Metanephros (tissue), 1 donor: ENCODE results near the gene TIMM13. TPM values are rescaled to one million over a fixed set of nuclear protein-coding genes. Genes with fewer than 3 reads are reported as not detected.

Experiments used
- total RNA-seq: library from RNA; depleted of rRNA; stranded (reverse); fragments of >200 nt; gene quantifications from one replicate; pipeline ENCODE4 v1.2.3, GENCODE V29; 2014

TIMM13 gene
- 42.6 TPM for total RNA-seq

GRCh38 chr19:2427429-2428320, at the start of gene TIMM13:
Gene TIMM13 (minus strand): TSS chr19:2427586. CDS start chr19:2427533, 53 bp downstream.

GRCh38 chr19:2475702-2476450, 48.5 kb upstream of the TIMM13 start, which contains the start of gene GADD45B:
Gene GADD45B (plus strand): TSS chr19:2476127. CDS start chr19:2476359, 232 bp downstream.

Other genes starting within 250 kb of the TIMM13 start
- 85.9 TPM for gene PLEKHJ1, start 191.3 kb downstream of the TIMM13 start, total RNA-seq
- 89.5 TPM for gene SF3A2, start 190.8 kb downstream of the TIMM13 start, total RNA-seq
- 1.3 TPM for gene AMH, start 178.3 kb downstream of the TIMM13 start, total RNA-seq
- 12.8 TPM for gene JSRP1, start 171.2 kb downstream of the TIMM13 start, total RNA-seq
- gene PEAK3, start 145.4 kb downstream of the TIMM13 start, total RNA-seq, result 0.47 TPM
- gene LINGO3, start 119.4 kb downstream of the TIMM13 start, total RNA-seq, result not detected
- gene LSM7, start 99.0 kb downstream of the TIMM13 start, total RNA-seq, result 132 TPM
- 59.1 TPM for gene SPPL2B, start 98.9 kb downstream of the TIMM13 start, total RNA-seq
- gene TMPRSS9, start 67.3 kb downstream of the TIMM13 start, total RNA-seq, result 0.23 TPM
- 48.4 TPM for gene LMNB2, start 29.4 kb upstream of the TIMM13 start, total RNA-seq
- 73.0 TPM for gene GADD45B, start 48.5 kb upstream of the TIMM13 start, total RNA-seq